ENCODE results near the gene TRIO.
"Not testable (repeated sequence)": the region's sequence is repeated elsewhere in the genome, so short reads cannot be mapped to it uniquely, and the experiment has no call there.

TRIO gene

GRCh38 chr5:14379739-14380497 is 236.8 kb downstream of the TRIO start:
- no peak for DNase-seq

GRCh38 chr5:14380712-14381111 is 237.6 kb downstream of the TRIO start:
- no peak for DNase-seq

GRCh38 chr5:14382640-14383039 is 239.5 kb downstream of the TRIO start:
- DNase-seq, result no peak

GRCh38 chr5:14383923-14384322 is 240.8 kb downstream of the TRIO start:
- no peak for DNase-seq

GRCh38 chr5:14385019-14385418 is 241.9 kb downstream of the TRIO start:
- DNase-seq, result no peak

GRCh38 chr5:14386884-14387624 is 243.9 kb downstream of the TRIO start:
- peak in 4 of 56 donors; percentile 12 to 30 (median 17) for DNase-seq

- DNase-seq, result no peak
Observed at GRCh38 chr5:14388741-14389140, 245.6 kb downstream of the TRIO start.

GRCh38 chr5:14392552-14392951 is 249.4 kb downstream of the TRIO start:
- DNase-seq, result not testable (repeated sequence)

GRCh38 chr5:14394365-14394764 is 251.2 kb downstream of the TRIO start:
- DNase-seq, result no peak

- no peak for DNase-seq
Observed at GRCh38 chr5:14395411-14395810, 252.3 kb downstream of the TRIO start.

- no peak for DNase-seq
Observed at GRCh38 chr5:14396066-14396465, 252.9 kb downstream of the TRIO start.

- no peak for DNase-seq
Observed at GRCh38 chr5:14396737-14397136, 253.6 kb downstream of the TRIO start.

- no peak for DNase-seq
Observed at GRCh38 chr5:14397717-14398116, 254.6 kb downstream of the TRIO start.

GRCh38 chr5:14399054-14399692 is 256.0 kb downstream of the TRIO start:
- no peak for DNase-seq

- DNase-seq, result no peak
Observed at GRCh38 chr5:14400085-14400484, 256.9 kb downstream of the TRIO start.

- no peak for DNase-seq
Observed at GRCh38 chr5:14400611-14401010, 257.5 kb downstream of the TRIO start.

- no peak for DNase-seq
Observed at GRCh38 chr5:14401639-14402038, 258.5 kb downstream of the TRIO start.

- no peak for DNase-seq
Observed at GRCh38 chr5:14402424-14402823, 259.3 kb downstream of the TRIO start.

GRCh38 chr5:14404780-14405179 is 261.6 kb downstream of the TRIO start:
- DNase-seq, result no peak

- no peak for DNase-seq
Observed at GRCh38 chr5:14405267-14405666, 262.1 kb downstream of the TRIO start.

GRCh38 chr5:14405706-14406553 is 262.8 kb downstream of the TRIO start:
- DNase-seq, result no peak

- DNase-seq, result no peak
Observed at GRCh38 chr5:14406554-14406849, 263.4 kb downstream of the TRIO start.

Measured in nucleus accumbens (tissue), 56 donors.